ENCODE measurements around the gene PCSK1N. TPM values are rescaled to one million over a fixed set of nuclear protein-coding genes. Genes with fewer than 3 reads are reported as not detected.

Gene PCSK1N
- total RNA-seq, 1 donor, result not detected

DNA sequence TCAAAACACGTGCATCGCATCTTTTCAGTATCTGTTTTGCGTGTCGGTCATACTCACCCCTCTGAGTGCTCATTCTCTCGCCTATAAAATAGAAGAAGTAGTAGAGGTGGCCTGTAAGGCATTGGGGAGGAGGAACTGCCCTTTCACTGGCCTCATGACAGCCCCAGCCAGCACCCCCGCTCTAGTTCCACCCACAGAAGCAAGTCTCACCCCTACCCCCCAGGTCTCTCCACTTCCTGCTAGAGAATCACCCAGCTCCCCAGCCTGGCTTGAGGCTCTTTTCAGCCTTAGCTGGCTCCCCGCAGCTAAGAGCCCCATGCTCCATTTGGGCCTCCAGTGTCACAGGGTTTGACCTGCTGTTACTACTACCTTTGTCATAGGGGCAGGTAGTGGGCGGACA, 21.8 kb downstream of the PCSK1N start:
- H3K4me3 ChIP-seq (ENCODE audit: low read depth, low read length), result no peak overlapping the region
- TF ChIP-seq, protein P1, sequence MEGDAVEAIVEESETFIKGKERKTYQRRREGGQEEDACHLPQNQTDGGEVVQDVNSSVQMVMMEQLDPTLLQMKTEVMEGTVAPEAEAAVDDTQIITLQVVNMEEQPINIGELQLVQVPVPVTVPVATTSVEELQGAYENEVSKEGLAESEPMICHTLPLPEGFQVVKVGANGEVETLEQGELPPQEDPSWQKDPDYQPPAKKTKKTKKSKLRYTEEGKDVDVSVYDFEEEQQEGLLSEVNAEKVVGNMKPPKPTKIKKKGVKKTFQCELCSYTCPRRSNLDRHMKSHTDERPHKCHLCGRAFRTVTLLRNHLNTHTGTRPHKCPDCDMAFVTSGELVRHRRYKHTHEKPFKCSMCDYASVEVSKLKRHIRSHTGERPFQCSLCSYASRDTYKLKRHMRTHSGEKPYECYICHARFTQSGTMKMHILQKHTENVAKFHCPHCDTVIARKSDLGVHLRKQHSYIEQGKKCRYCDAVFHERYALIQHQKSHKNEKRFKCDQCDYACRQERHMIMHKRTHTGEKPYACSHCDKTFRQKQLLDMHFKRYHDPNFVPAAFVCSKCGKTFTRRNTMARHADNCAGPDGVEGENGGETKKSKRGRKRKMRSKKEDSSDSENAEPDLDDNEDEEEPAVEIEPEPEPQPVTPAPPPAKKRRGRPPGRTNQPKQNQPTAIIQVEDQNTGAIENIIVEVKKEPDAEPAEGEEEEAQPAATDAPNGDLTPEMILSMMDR (IDR thresholded peaks at IDR 0.05; ENCODE audit: insufficient read depth, low read depth, low read length), result no peak
- DNase-seq (ENCODE audit: low read depth), result no peak

DNA sequence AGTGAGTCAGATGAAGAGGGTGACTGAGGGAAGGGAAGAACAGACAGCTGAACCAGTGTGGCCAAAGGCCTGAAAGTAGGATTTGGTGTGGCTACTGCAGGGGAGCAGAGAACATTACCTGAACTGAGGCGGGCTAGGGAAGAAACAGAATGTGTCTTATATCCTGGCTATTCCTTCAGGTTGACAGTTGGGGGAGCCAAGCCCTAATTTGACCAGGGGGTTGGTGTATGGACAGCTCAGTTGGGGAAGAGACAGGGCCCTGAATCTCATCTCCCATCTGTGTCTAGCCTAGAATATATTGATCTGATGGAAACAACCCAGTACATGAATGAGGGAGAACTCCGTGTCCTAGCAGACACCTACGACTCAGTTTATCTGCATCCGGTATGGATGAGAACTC, 29.3 kb downstream of the PCSK1N start:
- TF ChIP-seq, protein P1 (IDR thresholded peaks at IDR 0.05; ENCODE audit: insufficient read depth, low read depth, low read length), result no peak
- H3K4me3 ChIP-seq (ENCODE audit: low read depth, low read length), result no peak overlapping the region
- no peak for DNase-seq (ENCODE audit: low read depth)

DNA sequence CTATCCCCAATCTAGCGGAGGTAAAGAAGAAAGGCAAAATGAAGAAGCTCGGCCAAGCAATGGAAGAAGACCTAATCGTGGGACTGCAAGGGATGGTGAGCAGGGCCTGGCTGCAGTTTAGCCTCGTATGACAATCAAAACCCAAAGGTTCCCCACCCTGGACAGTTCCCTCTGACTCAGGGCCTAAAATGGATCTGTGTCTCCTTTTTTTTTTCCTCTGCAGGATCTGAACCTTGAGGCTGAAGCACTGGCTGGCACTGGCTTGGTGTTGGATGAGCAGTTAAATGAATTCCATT, 32.6 kb downstream of the PCSK1N start:
- peak overlapping the region; percentile 76 for H3K4me3 ChIP-seq (ENCODE audit: low read depth, low read length)
- no peak for DNase-seq (ENCODE audit: low read depth)
- TF ChIP-seq, protein P1 (IDR thresholded peaks at IDR 0.05; ENCODE audit: insufficient read depth, low read depth, low read length), result no peak

DNA sequence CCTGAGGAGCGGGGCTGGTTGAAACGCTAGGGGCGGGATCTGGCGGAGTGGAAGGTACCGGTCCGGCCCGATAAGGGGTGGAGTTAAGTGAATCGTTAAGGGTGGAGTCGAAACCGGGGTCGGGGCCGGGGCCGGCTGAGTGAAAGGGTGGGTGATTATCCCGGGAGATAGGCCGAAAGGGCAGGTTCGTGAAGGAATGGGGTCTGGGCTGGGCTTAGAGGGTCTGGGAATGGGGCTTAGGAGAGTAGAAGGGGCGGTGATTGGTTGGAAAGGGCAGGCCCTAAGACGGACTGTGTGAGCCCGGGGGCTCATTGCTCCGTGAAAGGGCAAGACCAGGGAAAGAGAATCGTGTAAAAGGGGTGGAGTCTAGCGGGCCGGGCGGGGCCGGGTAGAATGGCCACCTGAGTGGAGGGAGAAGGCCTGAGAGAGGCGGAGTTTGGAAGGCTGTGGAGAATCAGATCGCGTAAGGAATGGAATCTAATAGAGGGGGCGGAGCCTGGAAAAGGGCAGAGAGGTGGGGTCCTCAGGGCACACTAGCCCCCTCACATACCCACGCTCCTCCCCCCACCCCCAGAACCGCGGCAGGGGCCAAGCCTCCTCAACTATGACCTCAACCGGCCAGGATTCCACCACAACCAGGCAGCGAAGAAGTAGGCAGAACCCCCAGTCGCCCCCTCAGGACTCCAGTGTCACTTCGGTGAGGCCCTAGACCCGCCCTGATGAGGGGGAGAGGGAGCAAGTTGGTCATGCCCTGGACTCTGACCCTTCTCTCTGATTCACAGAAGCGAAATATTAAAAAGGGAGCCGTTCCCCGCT, 33.1 kb downstream of the PCSK1N start:
- TF ChIP-seq, protein P1 (IDR thresholded peaks at IDR 0.05; ENCODE audit: insufficient read depth, low read depth, low read length), result no peak
- DNase-seq (ENCODE audit: low read depth), result peak; percentile 82
- H3K4me3 ChIP-seq (ENCODE audit: low read depth, low read length), result peak overlapping the region; percentile 76

DNA sequence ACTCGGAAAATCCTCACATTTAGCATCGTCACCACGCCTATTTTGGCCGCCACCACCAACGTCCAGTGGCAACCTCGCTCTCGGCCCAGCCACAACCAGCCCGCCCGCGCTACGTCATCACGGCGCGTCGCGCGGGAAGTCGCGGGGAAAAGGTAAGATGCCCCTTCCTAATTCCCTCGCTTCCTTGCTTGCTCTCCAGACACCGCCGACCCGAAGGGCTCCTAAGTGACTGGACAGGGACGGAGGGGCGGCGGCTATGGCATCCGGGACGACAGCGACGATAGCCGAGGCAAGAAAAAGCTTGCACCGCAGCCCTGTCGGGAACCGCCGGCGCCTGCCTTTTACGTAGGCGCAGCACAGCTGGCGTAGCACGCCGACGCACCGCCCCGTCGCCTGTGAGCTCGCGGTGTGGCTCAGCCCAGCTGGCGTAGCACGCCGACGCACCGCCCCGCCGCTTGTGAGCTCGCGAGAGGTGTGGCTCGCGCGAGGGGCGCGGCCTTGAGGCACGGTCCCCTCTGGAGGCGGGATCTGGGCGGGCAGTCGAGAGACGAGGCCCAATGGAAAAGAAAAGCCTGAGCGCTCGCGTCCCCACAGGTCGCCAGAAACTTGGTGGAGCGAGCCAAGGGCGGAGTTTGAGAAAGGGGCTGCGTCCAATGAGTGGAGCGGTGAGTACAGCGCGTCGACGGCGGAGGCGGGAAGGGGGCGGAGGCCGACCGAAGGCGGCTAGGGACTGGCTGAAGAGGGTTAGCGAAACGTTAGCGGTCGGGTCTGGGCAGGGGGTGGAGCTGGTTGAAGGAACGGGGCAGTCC, 33.9 kb downstream of the PCSK1N start, which contains the start of gene HDAC6:
HDAC6 (plus strand) TSS at position 788 of the 809 bp plus-strand sequence. CDS start 626 bp downstream, outside the sequence.
- TF ChIP-seq, protein P1 (IDR thresholded peaks at IDR 0.05; ENCODE audit: insufficient read depth, low read depth, low read length), result no peak
- peak within 1 kb of the TSS; percentile 76 for H3K4me3 ChIP-seq (ENCODE audit: low read depth, low read length)
- DNase-seq (ENCODE audit: low read depth), result peak; percentile 99

DNA sequence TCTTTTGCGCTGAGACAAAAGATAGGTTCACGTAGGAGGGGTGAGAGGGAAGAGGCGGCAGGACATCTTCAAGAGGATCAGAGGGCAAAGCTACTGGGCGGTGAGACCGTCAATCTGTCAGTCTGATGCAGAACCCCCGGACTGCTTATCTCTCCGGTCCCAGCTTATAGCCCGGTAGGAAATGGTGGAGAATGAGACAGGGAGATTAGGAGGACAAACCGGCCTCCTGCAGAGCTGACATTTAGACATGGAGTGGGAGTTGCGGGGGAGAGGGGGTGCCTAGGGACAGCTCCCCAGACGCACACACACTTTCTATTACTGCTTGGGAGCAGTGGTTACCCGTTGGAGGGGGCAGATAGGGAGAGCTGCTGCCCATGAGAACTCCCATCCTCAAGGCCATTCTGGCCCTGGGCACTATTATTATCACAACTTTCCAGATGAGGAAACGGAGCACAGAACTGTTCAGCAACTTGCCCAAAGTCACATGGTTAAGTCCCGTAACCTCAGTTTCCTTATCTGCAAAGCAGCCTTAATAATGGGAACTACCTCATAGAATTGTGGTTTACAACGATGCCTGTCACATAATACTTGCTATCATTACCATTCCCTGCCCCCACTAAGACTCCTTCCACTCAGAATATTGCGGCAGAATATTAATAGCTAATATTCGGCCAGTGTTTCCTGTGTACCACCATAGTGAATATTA, 34.7 kb downstream of the PCSK1N start:
- DNase-seq (ENCODE audit: low read depth), result no peak
- TF ChIP-seq, protein P1 (IDR thresholded peaks at IDR 0.05; ENCODE audit: insufficient read depth, low read depth, low read length), result no peak
- H3K4me3 ChIP-seq (ENCODE audit: low read depth, low read length), result peak overlapping the region; percentile 74
